SU-DHL-6 (cell line): ENCODE measurements around the gene RAP1GAP2.

ENCODE experiments used
- EZH2phosphoT487 ChIP-seq: fragments of 200-600 bp; sonication (generic), shearing (Covaris generic); conservative IDR thresholded peaks from 2 replicates; pipeline ENCODE4 v1.6.1; 2018; ENCODE audit warnings: mild to moderate bottlenecking, antibody characterized with exemption, low read length, moderate library complexity, mixed read lengths
- TF ChIP-seq, protein P1 (sequence below): fragments of 200-600 bp; sonication (generic); IDR thresholded peaks from one replicate; pipeline ENCODE4 v1.5.1; 2017; ENCODE audit warnings: antibody characterized with exemption, mild to moderate bottlenecking, low read length, moderate library complexity; ENCODE audit not compliant: insufficient read depth, poor library complexity, severe bottlenecking

DNA sequence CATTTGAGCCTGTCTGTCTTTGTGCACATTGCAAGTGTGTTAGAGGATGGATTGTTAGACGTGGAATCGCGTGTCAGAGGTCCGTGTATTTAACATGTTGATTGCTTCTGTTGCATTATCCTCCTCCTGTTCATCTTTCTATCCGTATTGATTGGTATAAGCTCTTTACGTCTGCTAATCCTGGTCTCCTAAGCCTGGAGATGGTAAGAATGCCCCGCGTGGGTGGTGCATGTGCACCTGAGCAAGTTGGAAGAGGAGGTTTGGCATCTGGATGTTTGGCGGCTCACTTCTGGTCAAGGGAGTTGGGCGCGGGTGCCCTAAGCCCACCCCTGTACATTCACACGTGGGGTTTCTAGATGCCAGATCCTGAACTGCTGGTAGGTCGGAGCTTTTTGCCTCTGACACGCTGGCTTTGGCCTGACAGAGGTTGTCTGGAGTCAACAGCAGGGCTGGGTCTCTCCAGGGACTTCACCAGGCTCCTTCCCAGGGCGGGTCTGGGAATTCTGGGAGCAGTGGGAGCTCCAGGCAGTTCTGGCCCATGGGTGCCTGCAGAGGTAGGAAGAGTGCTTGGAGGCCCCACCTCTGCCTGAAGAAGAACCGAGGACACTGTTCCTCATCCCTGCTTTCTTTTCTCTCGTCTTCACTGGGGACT, 159.8 kb downstream of the RAP1GAP2 start:
- no peak for TF ChIP-seq EZH2phosphoT487
- TF ChIP-seq, protein P1, sequence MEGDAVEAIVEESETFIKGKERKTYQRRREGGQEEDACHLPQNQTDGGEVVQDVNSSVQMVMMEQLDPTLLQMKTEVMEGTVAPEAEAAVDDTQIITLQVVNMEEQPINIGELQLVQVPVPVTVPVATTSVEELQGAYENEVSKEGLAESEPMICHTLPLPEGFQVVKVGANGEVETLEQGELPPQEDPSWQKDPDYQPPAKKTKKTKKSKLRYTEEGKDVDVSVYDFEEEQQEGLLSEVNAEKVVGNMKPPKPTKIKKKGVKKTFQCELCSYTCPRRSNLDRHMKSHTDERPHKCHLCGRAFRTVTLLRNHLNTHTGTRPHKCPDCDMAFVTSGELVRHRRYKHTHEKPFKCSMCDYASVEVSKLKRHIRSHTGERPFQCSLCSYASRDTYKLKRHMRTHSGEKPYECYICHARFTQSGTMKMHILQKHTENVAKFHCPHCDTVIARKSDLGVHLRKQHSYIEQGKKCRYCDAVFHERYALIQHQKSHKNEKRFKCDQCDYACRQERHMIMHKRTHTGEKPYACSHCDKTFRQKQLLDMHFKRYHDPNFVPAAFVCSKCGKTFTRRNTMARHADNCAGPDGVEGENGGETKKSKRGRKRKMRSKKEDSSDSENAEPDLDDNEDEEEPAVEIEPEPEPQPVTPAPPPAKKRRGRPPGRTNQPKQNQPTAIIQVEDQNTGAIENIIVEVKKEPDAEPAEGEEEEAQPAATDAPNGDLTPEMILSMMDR: no peak
